ENCODE measurements around the gene PLIN5.

GRCh38 chr19:4499855-4500254, 35.2 kb downstream of the PLIN5 start:
- TF ChIP-seq POLR2A (IDR thresholded peaks at IDR 0.05; ENCODE audit: extremely low read depth, insufficient read length) (no peak), CTCF (IDR thresholded peaks at IDR 0.05; ENCODE audit: low read depth, low read length) (no peak), MYC (IDR thresholded peaks at IDR 0.05; ENCODE audit: low read depth, low read length) (no peak), MAX (IDR thresholded peaks at IDR 0.05; ENCODE audit: low read depth, low read length) (no peak)
